GF-D8 (cell line): ENCODE results near the gene TP53BP2.
"Not testable (repeated sequence)": the region's sequence is repeated elsewhere in the genome, so short reads cannot be mapped to it uniquely, and the experiment has no call there.

ENCODE experiments used
- DNase-seq: peaks from one replicate; lab custom pipeline; 2025; lab: John Stamatoyannopoulos, UW

TP53BP2 gene

DNA sequence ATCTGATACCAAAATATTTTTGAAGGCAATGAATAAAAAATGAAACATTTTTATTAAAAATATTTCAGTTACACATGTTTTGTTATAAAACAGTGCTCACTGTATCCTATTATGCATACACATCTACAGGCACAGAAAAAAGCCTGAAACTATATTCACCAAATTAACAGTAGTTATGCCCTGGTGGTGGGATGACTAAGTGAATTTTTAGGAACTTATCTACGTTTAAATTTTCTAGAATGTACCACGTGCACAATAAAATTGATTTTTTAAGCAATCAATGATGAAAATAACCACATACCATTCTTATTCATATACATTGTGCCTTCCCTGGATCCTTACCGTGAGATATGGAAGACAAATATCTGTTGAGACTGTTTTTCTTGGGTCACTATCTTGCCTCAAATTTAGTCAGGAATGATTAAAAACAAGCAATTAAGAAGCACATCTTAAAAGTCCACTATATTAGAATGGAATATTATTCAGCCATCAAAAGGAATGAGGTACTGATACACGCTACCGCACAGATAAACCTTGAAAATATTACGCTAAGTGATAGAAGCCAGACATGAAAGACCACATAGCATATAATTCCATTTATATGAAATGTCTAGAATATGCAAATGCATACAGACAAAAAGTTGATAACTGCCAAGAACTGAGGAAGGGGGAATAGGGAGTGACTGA, 17.4 kb downstream of the TP53BP2 start:
- DNase-seq = no peak

DNA sequence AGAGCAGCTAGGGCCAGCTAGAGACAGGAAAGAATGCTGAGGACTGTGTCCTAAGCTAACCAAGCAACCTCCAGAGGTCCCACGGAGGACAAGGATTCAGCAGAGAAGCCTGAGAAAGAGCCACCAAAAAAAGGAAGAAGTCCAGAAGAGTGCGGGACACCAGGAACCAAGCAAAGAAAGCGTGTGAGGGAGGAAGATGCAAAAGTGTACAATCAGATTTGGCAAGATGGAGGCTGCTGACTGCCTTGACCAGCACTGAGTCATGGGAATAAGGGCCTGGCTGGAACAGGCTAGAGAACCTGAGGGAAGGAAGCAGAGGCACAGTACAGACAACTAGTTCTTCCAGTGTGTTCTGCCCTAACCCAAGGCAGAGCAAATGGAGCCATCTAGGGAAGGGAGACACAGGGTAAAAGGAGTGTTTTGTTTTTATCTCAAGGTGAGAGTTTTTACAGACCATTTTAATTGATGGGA, 18.5 kb downstream of the TP53BP2 start:
- DNase-seq = peak; percentile 36

DNA sequence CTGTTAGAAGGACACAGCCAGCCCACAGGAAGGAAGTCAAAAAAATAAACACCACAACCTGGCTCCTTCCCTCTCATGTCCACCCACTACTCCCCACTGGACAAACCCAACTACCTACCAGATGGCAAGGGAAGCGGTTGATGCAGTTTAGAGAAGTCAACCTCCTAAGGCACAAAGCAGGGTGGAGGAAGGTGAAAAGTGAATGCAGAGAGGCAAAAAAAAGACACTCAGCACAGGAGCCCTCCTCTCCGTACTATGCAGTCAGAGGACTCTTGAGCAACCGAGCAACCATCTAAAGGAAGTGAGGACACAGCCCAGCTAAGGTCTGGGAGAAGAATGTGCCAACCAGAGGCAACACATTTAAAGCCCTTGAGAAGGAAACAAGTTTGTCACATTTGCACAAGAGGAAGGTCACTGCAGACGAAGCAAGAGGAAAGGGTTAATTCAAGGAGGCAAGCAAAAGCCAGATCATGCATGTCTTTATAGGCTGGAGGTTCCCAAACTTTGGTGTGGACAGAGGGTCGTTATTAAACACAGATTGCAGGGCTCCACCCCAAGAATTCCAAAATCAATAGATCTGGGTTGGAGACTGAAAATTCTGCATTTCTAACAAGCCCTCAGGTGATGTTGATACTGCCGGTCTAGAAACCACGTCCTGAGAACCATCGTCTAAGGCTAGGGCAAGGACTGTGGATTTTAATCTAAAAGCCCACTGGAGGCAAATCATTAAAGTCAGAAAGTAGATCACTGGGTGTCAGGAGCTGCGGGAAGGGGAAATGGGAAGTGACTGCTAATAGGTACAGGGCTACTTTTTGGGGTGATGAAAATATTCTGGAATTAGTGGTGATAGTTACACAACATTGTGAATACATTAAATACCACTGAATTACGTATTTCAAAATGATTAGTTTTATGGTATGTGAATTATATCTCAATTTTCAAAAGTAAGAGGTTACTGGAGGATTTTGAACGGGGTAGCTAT, 19.7 kb downstream of the TP53BP2 start:
- DNase-seq = peak; percentile 96

DNA sequence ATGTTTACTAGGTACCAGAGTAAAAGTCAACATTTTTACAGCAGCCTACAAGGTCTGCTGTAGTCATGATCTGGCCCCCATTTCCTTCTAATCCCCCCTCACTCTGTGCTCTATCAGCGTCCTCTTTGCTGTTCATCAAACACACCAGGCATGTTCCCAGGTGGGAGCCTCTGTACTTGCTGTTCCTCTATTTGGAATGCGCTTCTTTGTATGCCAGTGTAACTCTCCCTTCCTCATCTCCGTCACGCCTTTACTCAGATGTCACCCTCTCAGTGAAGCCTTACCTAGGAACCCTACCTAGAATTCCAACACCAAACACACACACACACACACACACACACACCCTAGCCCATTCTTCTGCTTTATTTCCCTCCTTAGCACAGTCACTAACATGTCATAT, 21.0 kb downstream of the TP53BP2 start:
- no peak for DNase-seq

DNA sequence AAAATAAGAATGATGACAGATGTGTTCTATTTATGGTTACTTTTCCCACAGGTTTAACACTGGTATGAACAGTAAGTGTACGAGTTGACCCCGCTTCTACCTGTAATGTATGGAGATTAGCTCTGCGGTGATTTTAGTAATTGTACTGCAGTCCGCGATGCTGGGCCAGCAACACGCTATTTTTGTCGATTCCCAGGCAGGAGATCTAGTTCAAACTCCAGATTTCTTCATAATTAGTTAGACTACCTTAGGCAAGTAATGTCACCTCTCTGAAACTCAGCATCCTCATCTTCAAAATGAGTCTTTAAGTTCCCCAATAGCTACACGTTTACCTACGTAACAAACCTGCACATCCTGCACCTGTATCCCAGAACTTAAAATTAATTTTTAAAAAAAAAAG, 21.5 kb downstream of the TP53BP2 start:
- DNase-seq = no peak

DNA sequence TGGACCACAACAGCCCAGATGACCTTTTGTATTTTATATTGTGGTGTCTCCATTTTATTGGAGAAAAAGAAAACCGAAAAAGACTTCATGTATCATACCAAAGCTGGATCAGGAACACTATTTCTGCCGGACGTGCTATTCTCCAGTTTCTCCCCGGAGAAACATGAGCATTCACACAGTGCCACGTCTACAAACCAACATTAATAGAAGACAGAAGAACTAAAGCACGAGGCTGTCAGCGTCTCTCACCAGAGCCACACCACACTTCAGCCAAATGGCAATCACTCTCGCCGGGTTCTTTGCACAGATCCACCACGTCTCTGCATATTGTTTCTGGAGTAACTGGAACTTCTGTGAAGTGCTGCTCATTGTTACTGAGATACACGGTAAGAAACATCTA, 24.8 kb downstream of the TP53BP2 start:
- no peak for DNase-seq

DNA sequence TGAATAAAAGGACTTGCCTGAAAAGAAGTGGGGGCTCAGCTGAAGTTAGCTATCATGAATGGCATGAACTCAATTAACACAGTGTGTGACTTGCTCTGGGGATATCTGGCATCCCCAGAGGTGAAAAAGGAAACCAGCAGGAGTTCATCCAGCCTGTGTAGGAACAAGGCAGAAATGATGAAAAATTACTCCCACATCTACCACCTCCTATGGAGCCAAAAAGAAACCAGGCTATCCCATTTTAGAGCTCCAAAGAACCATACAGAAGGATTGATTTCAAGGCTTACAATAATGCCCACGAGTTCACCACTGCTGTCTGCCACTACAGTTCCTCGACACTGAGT, 25.3 kb downstream of the TP53BP2 start:
- no peak for DNase-seq

DNA sequence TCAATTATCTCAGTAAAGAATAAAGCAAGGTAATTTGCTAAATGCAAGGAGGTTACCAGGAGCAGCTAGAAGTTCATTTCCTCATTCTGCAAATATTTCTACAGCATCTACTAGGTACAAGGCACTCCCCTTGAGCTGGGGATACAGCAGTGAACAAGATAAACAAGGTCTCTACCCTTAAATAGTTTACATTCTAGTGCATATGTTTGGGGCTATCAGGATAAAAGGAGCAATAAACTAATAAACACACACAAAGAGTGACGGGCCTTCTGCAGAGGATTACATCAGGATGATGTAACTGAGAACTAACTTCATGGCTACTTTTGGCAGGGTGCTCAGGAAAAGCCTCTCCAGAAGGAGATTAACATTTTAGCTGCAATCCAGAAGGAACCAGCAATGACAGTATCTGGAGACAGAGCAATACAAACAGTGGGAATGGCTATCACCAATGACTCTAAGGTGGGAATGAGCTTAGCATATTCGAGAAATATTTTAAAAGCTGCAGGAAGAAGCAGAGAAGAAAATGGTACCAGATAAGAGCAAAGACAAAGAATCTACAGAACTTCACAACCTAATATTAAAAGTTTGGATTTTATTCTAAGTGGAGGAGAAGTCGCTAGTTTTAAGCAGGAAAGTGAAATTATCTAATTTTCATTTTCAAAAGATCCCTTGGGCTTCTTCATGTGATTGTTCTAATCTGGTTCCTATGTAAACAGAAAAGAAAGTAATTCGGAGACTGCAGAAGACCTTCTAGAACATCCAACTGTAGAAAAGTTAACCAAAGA, 25.8 kb downstream of the TP53BP2 start:
- no peak for DNase-seq

DNA sequence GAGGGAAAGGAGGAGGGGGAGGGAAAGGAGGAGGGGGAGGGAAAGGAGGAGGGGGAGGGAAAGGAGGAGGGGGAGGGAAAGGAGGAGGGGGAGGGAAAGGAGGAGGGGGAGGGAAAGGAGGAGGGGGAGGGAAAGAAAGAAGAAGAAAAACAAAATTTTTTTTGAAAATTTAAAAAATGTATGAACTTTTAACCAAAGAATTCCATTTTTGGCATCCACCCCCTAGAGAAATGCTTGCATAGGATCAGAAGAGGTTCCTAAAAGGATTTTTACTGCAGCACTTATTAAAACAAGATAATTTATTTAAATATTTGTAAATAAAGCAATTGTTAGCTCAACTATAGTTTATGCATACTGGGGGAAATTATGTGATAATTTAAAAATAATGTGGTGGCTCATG, 28.5 kb downstream of the TP53BP2 start:
- not testable (repeated sequence) for DNase-seq

DNA sequence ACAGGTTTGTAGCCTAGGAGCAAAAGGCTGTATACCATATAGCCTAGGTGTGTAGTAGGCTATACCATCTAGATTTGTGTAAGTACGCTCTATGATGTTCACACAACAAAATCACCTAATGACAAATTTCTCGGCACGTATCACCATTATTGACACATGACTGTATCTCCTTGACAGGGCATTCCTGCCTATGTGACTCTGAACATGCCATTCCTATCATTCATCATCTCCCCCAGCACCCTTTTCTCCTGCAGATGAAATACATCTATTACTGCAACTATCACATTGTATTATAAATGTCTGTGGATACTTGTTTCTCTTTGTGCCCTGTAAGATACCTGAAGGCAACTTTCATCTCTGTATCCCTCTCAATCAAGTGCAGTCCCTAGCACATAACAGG, 29.9 kb downstream of the TP53BP2 start:
- no peak for DNase-seq

DNA sequence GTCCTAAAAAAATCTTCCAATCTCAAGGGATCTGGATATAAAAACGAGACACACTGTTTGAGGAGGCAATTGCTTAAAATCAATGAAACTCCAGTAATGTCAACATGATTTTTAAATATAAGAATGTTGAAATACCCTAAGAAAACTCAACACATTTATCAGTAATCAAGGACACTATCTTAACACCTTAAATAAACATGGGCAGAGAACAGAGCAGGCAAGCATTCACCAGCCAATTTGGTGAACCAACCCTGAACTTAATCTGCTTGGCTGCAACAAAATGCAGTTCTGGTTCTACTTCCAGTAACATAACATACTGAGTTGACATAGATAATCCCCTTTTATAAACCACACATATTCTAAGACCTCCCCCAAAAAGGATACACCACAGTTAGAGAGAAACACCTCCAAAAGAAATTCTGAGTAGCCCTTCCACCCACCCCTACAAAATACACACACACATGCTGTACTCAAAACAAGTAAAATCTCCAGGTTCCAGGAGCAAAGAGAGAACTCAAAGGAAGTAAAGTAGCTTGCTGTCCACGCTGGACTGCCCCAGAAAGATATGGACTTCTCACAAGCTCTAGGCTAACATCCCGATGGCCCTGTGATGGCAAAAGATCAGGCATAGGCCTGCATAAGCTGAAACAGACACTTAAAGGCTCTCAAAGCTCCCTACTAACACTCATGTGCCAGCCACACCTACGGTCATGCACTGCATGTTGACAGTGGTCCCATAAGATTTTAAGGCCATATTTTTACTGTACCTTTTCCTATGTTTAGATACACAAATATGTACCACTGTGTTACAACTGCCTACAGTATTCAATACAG, 30.5 kb downstream of the TP53BP2 start:
- no peak for DNase-seq

DNA sequence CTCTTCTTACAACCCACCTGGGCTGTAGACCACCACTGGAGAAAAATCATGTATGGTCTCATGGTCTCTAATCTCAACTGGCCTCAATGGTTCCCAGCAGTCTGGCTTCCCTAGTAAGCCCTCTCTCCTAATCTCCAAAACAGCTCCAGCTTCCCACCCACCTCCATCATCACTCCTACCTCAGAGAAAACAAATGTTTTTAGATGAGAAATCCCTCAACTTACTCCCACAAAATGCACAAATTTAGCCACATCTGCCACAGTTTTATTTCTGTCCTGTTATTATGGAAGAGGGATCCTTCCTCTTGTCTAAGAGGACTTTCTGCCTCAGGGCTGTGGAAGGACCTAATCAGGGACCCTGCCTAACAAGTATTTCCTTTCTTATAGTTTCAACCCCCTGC, 32.1 kb downstream of the TP53BP2 start:
- no peak for DNase-seq

DNA sequence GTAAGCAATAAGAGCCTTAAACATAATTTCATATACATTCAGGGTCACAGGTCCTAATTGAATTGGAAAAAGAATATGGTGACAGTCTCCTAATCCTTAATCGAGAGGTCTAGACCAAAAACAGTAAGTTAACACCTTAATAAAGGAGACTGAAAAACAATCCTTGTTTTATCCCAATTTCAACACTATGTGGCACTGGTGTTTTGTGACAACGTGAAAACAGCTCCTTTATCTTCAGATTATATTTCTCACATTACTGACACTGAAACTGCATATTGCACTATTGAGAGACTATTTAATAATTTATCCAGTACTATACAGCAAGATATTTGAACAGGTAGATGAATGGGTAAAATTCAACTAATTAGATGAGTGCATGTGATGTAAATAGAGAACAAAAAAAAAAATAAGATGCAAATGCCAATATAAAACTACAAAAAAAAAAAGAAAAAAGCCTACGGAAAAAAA, 34.1 kb downstream of the TP53BP2 start:
- DNase-seq = peak; percentile 26

DNA sequence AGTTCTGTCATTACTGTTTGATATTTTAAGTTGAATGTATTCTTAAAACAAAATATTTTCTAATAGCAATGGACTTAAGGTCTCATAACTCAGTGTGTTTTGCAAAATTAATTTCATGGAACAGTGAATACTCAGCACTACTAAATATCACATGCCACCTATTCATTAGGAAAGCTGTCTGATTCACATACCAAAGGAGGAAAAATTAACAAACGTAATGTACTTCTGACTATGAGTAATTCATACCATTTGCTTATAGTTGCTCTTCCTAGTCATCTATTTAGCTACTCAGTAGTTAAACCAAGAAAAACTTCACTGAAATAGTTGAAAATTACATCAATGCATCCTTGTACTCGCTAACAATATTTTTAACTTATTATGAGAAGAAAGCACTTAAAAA, 35.2 kb downstream of the TP53BP2 start:
- no peak for DNase-seq

DNA sequence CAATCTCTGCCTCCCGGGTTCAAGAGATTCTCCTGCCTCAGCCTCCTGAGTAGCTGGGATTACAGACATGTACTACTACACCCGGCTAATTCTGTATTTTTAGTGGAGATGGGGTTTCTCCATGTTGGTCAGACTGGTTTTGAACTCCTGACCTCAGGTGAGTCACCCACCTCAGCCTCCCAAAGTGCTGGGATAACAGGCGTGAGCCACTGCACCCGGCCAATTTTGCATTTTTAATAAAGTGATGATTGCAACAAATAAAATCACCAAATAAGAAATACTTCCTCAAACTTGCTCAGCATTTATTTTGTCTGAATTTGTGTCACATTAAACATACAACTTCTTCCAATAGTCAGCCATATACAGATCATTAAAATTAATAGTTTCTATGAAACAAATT, 35.8 kb downstream of the TP53BP2 start:
- not testable (repeated sequence) for DNase-seq

DNA sequence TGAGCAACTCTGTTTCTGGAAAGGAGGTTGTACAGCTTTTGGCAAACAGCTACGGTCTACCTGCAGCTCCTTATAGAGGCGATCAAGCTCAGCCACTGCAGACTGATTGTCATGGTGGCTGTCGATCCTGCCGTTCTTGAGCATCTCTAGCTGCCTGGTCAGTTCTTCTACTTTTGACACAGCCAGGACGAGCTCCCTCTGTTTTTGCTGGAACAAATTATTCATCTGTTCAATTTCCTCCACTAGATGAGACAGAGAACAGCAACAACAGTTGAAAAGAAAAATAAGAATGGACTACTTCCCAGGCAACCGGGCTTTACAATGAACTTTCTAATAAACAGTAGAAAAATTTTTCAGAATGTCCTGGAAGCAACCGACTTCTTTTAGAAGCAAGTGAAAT, 42.5 kb downstream of the TP53BP2 start:
- no peak for DNase-seq

DNA sequence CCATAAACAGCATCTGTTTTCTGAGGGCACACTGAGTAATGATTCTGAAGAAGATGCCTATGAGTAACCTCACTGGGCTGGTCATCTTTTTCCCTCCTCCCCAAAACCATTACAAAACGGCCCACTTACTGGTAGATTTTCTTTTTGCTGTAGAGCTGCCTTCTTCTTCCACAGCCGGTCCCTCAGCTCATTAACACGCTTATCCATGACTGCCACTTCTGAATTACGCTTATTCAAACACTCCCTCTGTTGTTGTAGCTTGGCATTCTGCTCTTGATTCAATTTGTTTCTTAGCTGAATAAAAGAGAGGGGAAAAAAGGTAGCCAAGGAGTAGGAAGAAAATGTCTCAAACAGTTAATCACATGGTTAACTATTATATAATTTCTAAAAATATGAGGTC, 43.1 kb downstream of the TP53BP2 start:
- DNase-seq = no peak

DNA sequence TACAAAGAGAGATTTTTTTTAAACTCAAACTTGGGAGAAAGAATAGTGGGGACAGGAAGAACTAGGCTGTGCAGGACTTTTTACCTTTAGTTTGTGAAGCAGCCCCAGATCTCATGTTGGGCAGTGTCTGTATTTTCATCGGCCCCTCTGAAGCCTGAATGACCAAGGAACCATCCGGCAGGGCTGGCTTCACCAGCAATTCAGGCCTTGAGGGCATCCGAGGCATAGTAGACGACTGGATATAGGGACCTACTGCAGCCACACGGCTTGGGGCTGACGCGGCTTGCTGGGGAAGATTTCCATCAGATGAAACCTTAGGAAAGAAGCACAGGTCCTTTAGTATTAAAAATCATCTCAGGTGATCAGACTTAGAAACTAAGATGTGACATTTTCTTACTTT, 43.7 kb downstream of the TP53BP2 start:
- no peak for DNase-seq

DNA sequence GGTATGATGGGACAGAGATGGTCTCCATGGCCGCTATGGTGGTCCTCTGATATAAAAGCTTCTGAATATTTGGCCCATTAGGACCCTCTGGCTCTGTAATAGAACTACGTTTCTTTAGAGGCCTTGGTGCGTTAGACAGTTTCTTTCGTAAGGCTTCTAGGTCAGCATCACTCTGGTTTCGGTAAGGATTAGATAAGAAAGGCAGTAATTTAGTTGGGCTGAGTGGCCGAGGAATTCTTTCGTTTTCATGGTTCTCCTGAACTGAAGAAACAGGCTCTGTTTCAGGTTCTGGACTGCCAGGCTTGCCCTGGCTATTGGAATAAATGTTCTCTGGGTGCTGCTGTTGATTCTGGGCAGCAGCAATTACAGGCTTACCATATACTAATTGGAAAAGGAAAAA, 49.5 kb downstream of the TP53BP2 start:
- DNase-seq = no peak

DNA sequence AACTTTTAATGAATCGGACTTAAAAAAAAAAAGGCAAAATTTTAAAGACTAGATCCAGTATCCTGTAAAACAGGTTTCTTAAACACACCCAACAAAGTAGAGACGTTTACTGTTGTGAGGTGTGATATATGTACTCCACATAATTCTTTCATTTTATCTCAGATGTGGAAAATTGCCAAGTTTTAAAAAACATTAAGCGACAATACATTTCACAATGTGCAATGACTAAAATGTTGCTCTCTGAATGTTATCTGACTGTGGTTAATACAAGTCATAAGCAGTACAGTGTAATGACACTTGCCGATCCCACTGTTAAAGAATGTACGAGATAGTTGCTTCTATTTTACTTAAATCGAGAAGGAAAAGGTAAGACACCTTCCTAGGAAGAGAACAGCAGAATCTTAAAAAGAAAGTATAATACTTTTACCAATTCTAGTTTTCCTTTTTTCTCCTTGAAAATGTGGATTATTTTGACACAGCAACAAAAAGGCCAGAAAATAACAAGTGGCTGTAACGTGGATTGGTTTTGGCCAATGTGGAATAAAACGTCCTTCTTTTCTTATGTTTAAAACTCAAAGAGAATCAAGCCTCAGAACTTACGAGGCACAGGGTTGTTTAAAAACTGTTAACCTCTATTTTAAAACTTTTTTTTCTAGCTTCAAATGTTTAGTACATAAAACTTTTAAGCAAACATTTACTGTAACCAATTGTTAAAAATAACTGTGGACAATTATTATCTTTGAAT, 51.4 kb downstream of the TP53BP2 start:
- DNase-seq = no peak

DNA sequence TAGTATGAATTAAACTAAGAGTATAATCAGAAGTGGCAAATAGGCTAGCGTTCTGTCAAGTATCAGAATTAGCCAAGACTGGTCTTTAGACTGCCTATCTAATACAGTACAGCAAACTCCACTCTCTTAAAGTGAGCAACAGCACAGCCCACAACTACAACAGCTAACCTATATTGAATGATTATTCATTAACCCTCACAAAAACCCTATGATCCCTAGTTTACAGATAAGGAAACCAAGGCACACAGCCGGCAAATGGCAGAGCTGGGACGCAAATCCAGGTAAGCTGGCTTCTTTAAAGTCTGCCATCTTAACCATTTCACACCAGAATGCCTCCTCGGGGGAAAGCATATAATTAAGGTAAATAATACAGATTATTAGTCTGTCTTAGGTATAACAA, 52.0 kb downstream of the TP53BP2 start:
- DNase-seq = no peak
